ENCODE data around the gene TMEM134.

DNA sequence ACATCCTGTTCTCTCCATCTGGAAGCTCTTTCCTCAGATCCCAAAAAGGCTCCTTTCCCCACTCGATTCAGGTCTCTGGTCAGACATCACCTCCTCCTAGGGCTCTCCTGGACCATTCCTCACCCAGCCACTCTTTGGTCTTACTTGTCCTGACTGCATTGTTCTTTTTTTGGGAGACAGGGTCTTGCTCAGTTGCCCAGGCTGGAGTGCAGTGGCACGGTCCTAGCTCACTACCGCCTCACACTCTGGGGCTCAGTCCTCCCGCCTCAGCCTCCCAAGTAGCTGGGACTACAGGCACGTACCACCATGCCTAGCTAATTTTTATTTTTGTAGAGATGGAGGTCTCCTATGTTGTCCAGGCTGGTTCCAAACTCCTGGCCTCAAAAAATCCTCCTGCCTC lies 23.5 kb downstream of the TMEM134 start:
- TF ChIP-seq POLR2AphosphoS5 (IDR thresholded peaks at IDR 0.05; ENCODE audit: low read depth, low read length) (no peak), SPI1 (IDR thresholded peaks at IDR 0.05; ENCODE audit: low read depth, low read length) (no peak), POLR2A (IDR thresholded peaks at IDR 0.05; ENCODE audit: low read depth, low read length) (no peak), TAF1 (IDR thresholded peaks at IDR 0.05; ENCODE audit: low read depth, low read length) (no peak)
